T follicular helper cell (primary cell): ENCODE measurements around the gene KCNAB1.
"Not testable (repeated sequence)": the region's sequence is repeated elsewhere in the genome, so short reads cannot be mapped to it uniquely, and the experiment has no call there.

ENCODE experiments used
- DNase-seq: peaks from one replicate; pipeline ENCODE4 v3.0.0-alpha.2; 2020; ENCODE audit warnings: low read depth

The KCNAB1 gene

DNA sequence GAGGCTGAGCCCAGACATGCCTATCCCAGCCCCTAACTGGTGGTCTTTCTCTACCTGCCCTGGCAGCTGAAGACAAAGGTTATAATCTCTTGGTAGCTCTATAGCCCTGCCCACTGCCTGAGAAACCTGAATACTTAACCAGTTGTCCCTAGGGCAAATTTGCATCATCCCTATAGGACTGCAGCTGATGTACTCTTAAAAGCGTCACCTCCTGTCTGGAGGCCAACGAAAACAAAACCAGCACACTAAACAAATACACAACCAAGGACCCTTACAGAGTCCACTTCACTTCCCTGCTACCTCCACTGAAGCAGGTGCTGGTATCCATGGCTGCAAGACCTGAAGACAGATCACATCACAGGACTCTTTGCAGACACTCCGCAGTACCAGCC is 98.0 kb downstream of the KCNAB1 start:
- no peak for DNase-seq

GRCh38 chr3:156222381-156222780 is 102.0 kb downstream of the KCNAB1 start:
- not testable (repeated sequence) for DNase-seq

DNA sequence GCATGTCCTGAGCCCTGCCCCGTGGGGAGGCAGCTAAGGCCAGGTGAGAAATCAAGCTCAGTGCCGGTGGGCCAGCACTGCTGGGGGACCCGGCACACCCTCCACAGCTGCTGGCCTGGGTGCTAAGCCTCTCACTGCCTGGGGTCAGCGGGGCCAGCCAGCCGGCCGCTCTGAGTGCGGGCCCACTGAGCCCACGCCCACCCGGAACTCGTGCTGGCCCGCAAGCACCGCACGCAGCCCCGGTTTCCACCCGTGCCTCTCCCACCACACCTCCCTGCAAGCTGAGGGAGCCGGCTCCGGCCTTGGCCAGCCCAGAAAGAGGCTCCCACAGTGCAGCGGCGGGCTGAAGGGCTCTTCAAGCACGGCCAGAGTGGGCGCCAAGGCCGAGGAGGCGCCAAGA is 103.7 kb downstream of the KCNAB1 start:
- DNase-seq = not testable (repeated sequence)

DNA sequence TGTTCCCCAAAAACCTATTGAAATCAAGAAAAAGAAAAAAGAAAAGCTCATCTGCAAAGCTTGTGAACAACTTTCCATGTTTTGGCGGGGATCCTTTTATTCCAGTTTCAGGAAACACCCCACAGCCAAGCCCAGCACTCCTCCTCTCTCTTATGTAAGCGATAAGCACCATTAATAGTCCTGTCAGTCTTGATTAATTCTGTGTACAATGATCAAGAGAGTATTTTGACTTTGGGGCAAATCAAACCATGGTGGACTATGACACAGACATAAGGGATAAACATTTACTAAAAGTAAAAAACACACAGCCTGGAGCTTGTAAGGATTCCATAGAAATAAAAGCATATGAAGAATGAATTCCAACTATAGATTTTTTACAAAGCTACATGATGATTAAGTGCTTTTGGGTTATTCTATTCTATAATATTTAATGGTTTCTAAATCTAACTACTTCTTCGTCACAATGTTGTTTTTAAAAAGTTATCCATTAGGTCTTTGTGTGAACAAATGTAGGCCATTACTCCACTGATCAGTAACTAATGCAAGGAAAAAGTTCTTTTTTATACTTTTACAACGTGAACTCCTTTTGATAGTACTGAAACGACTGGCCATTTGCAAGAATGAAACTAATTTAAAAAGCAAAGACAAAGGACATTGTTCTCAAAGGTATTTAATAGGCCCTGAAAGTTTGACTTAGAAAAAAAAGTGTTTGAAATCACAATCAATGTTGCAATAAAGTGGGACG is 106.5 kb downstream of the KCNAB1 start:
- no peak for DNase-seq

- DNase-seq = no peak
Measured at GRCh38 chr3:156227704-156228103, 107.3 kb downstream of the KCNAB1 start.

DNA sequence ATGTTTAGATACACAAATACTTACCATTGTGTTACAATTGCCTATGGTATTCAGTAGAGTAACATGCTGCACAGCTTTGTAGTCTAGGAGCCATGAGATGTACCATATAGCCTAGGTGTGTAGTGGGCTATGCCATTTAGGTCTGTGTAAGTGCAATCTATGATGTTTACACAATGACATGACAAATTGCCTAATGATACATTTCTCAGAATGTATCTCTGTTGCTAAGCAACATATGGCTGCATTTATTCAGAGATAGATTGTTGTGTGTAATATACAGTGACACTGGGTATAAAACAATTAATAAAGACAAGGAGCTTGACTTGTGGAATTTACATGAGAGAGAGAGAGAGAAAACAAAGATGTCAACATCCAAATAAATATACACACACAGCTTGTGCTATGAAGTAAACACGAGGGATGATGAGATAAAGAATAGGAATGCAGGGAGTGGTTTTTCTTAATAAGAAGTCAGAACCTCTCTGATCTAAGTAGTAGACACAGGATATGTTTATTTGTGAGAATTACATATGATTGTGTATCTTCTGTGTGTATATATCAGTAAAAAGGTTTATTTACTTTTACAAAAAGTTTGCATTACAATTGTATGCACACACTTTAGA is 110.0 kb downstream of the KCNAB1 start:
- no peak for DNase-seq

DNA sequence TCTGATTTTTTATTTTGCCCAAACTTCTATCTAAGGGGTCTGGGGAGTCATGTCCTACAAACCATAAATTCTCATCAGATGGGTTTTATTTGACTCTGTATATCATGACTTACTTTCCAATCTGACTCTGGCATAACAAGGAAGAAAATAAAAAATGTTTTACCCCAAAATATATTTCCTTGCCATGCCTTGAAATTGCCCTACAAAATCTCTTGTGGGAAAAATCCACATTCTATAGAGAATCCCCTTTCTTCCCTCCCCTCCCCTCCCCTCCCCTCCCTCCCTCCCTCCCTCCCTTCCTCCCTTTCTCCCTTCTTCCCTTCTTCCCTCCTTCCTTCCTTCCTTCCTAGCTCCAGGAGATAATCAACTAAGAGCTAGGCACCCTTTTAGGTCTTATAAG is 110.8 kb downstream of the KCNAB1 start:
- DNase-seq = not testable (repeated sequence)

DNA sequence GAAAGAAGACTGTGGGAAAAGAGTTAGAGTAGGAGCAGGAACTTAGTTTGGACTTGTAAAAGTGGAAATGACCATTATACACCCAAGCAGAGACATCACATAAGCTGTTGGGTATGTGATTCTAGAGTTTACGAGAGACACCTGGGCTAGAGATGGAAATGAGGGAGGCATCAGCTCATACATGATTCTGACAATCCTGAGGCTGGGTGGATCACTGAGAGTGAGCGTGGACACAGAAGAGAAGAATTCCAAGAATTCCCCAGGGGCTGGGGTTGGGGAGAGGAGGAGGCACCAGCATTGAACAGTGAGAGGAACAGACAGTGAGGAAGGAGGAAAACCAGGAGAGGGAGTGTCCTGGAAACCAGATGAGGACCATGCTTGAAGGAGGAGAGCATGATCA is 113.5 kb downstream of the KCNAB1 start:
- no peak for DNase-seq

- DNase-seq = no peak
Measured at GRCh38 chr3:156236556-156237260, 116.3 kb downstream of the KCNAB1 start.

DNA sequence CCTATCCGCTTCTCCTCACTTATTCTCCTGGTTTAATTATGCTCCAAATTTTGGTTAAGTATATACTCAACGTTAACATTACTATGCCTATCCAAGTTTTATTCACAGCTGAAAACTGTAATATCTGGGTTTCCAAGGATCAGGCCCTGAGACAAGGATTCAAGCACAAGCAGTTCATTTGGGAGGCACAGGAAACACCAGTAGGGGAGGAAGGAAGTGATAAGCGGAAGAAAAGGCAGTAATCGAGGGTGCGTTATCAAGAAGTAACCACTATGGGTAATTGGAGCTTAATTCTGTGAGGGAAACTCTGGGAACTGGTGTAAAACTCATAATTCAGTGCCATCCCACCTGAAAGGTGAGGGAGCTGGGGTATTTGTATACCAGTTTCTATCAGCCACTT is 120.3 kb downstream of the KCNAB1 start:
- DNase-seq = no peak

- no peak for DNase-seq
Measured at GRCh38 chr3:156246961-156247725, 126.8 kb downstream of the KCNAB1 start.

DNA sequence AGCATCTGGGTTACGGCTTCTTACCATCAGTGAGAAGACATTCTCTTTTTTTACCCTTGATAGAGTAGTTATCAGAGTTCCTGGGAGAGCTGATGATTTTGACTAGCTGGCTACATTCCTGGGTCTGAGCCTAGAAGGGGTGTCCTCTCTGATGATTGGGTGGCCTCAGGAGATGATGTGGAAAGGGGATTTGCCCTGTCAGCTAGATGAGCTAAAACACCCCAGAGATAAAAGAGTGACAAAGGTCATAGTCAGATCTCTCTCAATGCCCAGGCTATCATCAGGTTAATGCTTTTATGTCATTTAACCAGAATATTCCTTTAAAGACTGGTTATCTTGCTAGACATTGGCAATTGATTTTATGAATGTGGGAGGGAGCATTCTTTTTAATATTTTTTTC is 130.2 kb downstream of the KCNAB1 start:
- DNase-seq = no peak

GRCh38 chr3:156251424-156251823 is 131.0 kb downstream of the KCNAB1 start:
- no peak for DNase-seq

DNA sequence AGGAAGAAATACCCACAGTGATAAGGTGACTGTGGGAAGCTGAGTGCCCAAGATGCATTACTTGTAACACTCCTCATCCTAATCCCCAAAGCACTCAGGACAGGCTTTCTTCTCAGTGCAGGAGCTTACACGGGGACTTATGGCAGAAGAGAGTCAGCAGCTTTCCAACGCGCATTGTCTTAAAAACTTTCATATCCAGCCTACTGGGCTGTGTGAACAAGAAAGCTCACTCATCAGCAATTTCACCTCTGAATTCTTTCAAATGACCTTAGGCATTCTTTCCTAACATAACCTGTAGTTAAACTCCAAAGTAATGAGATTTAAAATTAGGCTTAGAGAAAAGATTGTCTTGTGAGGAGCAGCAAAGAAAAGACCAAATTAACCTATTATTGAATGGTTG is 132.3 kb downstream of the KCNAB1 start:
- no peak for DNase-seq

DNA sequence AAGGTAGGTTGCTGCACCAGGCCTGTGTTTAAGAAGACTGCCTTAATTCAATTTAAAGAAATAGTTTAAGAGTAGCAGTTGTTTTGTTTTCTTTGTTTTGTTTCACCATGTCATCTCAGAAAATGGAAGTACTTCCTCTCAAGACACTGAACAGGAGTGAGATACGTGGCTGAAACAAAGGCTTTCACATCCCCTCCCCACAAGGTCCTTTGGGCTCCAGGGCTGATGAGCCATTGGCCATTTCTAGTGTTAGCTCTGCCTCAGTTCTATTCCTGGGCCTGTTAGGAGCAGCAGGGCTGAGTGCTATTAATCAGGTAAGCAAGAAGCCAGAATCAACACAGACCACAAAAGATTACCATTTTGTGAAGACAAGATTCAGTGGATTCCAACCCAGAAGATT is 132.8 kb downstream of the KCNAB1 start:
- DNase-seq = no peak

DNA sequence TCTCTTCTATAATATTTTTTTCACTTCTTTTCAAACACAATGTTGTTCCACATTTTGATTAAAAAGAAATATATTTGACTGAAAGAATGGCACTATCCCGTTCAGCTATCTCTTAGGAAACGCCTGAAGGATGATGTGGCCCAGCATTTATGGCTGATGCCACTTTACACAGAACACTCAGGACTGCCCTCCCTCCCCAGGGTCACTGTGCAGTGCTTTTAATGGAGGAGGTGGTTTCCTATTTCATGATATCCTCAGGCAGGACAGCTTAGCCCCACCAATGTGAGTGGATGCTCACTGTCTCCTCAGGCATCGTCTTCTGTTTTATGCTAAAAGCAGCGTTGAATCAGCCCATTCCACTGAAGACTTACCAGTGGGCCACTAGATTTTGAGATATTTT is 135.9 kb downstream of the KCNAB1 start:
- no peak for DNase-seq

- no peak for DNase-seq
Measured at GRCh38 chr3:156256945-156257344, 136.6 kb downstream of the KCNAB1 start.

DNA sequence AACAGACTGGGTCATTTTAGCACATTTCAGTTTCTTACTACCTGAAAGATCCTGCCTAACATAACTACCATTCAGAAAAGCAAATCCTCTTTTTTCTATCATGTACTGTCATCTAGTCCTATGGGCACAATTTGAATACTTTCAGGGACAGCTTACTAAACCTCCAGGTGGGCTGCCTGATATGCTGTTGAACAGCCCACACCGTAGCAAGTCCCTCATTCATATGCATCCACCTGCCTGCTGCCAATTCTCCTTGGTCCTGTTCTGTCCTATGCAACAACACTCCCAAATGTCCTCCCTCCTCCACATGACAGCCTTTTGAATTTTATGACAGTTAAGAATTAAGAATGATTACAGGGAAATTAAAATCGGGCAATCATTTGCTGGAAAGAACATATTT is 137.9 kb downstream of the KCNAB1 start:
- no peak for DNase-seq

- DNase-seq = no peak
Measured at GRCh38 chr3:156259896-156260295, 139.5 kb downstream of the KCNAB1 start.

- DNase-seq = no peak
Measured at GRCh38 chr3:156260331-156260730, 140.0 kb downstream of the KCNAB1 start.

- DNase-seq = no peak
Measured at GRCh38 chr3:156264771-156265170, 144.4 kb downstream of the KCNAB1 start.

DNA sequence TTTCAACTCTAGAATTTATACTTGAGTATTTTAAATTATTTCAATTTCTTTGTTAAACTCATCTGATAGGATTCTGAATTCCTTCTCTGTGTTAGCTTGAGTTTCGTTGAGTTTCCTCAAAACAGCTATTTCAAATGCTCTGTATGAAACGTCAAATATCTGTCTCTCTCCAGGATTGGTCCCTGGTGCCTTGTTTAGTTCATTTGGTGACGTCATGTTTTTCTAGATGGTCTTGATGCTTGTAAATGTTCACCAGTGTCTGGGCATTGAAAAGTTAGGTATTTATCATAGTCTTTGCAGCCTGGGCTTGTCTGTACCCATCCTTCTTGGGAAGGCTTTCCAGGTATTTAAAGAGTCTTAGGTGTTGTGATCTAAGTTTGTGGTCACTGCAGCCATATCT is 151.1 kb downstream of the KCNAB1 start:
- no peak for DNase-seq
